ENCODE results near the gene MMEL1.

DNA sequence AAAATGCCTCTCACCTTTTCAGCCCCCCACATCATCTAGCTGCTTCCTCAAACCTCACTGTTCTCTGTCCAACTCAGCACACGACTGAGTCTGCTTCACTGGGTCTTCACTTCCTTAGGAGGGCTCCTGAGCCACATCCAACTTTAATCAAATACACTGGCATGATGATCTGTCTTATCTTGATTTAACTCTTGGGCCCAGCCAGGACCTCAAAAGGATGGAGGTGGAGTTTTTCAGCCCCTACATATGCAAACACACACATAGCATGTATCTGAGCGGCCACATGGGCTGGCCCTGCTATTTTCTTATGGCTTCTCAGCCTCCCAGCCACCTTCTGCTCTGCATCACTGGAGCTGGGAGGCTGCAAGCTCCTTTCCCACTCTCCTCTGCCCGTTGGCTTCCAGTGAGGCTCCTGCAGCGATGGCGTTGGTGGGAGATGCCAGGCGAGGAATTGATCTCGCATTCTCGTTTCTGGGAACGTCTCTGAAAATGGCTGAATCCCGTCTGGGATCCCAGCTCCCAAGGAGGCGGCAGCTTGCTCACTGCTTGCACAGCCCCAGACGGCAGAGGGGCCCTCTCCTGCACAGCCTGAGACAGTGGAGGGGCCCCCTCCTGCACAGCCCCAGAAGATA is 48.0 kb downstream of the MMEL1 start:
- no peak for TF ChIP-seq TCF7L2 (IDR thresholded peaks at IDR 0.05; ENCODE audit: low read depth, low read length)
- TF ChIP-seq, protein P1, sequence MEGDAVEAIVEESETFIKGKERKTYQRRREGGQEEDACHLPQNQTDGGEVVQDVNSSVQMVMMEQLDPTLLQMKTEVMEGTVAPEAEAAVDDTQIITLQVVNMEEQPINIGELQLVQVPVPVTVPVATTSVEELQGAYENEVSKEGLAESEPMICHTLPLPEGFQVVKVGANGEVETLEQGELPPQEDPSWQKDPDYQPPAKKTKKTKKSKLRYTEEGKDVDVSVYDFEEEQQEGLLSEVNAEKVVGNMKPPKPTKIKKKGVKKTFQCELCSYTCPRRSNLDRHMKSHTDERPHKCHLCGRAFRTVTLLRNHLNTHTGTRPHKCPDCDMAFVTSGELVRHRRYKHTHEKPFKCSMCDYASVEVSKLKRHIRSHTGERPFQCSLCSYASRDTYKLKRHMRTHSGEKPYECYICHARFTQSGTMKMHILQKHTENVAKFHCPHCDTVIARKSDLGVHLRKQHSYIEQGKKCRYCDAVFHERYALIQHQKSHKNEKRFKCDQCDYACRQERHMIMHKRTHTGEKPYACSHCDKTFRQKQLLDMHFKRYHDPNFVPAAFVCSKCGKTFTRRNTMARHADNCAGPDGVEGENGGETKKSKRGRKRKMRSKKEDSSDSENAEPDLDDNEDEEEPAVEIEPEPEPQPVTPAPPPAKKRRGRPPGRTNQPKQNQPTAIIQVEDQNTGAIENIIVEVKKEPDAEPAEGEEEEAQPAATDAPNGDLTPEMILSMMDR (IDR thresholded peaks at IDR 0.05): no peak
- TF ChIP-seq, protein P2, sequence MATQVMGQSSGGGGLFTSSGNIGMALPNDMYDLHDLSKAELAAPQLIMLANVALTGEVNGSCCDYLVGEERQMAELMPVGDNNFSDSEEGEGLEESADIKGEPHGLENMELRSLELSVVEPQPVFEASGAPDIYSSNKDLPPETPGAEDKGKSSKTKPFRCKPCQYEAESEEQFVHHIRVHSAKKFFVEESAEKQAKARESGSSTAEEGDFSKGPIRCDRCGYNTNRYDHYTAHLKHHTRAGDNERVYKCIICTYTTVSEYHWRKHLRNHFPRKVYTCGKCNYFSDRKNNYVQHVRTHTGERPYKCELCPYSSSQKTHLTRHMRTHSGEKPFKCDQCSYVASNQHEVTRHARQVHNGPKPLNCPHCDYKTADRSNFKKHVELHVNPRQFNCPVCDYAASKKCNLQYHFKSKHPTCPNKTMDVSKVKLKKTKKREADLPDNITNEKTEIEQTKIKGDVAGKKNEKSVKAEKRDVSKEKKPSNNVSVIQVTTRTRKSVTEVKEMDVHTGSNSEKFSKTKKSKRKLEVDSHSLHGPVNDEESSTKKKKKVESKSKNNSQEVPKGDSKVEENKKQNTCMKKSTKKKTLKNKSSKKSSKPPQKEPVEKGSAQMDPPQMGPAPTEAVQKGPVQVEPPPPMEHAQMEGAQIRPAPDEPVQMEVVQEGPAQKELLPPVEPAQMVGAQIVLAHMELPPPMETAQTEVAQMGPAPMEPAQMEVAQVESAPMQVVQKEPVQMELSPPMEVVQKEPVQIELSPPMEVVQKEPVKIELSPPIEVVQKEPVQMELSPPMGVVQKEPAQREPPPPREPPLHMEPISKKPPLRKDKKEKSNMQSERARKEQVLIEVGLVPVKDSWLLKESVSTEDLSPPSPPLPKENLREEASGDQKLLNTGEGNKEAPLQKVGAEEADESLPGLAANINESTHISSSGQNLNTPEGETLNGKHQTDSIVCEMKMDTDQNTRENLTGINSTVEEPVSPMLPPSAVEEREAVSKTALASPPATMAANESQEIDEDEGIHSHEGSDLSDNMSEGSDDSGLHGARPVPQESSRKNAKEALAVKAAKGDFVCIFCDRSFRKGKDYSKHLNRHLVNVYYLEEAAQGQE (IDR thresholded peaks at IDR 0.05; ENCODE audit: insufficient read depth in 1 of 2, low read depth in 2 of 2, low read length in 1 of 2): no peak

All from Panc1 (cell line).